Upper lobe of left lung (tissue), 4 donors: Measurements from ENCODE around the gene ENDOV.

Experiments
- CTCF ChIP-seq, 6 experiments: fragments of 450-650 bp in 4 of 6; fragments of 200-600 bp in 2 of 6; sonication (generic) in 2 of 6; IDR thresholded peaks; one replicate each; pipeline ENCODE4 v1.5.1; 2016 to 2019; ENCODE audit warnings: antibody characterized with exemption in 6 of 6
- POLR2AphosphoS5 ChIP-seq, 2 donors: sonication (generic); formaldehyde crosslinking; IDR thresholded peaks; one replicate each; pipeline ENCODE4 v1.5.1; 2017; ENCODE audit warnings: antibody characterized with exemption in 2 of 2

- TF ChIP-seq CTCF (IDR thresholded peaks at IDR 0.05): no peak
- no peak for TF ChIP-seq POLR2AphosphoS5 (IDR thresholded peaks at IDR 0.05)
These were observed 61.2 kb downstream of the ENDOV start, which contains the start of gene NPTX1 for GRCh38 chr17:80475910-80476876.
